HG02943 (cell line): ENCODE data around the gene MGAT1.
"Not testable (repeated sequence)": the region's sequence is repeated elsewhere in the genome, so short reads cannot be mapped to it uniquely, and the experiment has no call there.

ENCODE experiments used
- ATAC-seq: cut with Tn5 transposase; IDR thresholded peaks from one replicate; pipeline ENCODE4 v1.9.1; 2021; ENCODE audit warnings: mild to moderate bottlenecking, low read depth, moderate library complexity; ENCODE audit not compliant: unreplicated experiment

MGAT1 gene

GRCh38 chr5:180807046-180807445 lies 4.4 kb upstream of the MGAT1 start:
- no peak for ATAC-seq

- no peak for ATAC-seq
These were observed 3.9 kb upstream of the MGAT1 start for GRCh38 chr5:180806351-180807011.

GRCh38 chr5:180804129-180804618 lies 1.6 kb upstream of the MGAT1 start:
- peak; percentile 0 for ATAC-seq

- ATAC-seq = peak; percentile 54
These were observed 849 bp upstream of the MGAT1 start for GRCh38 chr5:180803181-180804128.

GRCh38 chr5:180801596-180802324 lies 846 bp downstream of the MGAT1 start:
- no peak for ATAC-seq

GRCh38 chr5:180799902-180800801 lies 2.5 kb downstream of the MGAT1 start:
- no peak for ATAC-seq

GRCh38 chr5:180799194-180799593 lies 3.4 kb downstream of the MGAT1 start:
- ATAC-seq = no peak

GRCh38 chr5:180798193-180798592 lies 4.4 kb downstream of the MGAT1 start:
- no peak for ATAC-seq

- ATAC-seq = no peak
These were observed 5.1 kb downstream of the MGAT1 start for GRCh38 chr5:180797256-180798192.

- ATAC-seq = no peak
These were observed 6.8 kb downstream of the MGAT1 start for GRCh38 chr5:180795771-180796313.

- no peak for ATAC-seq
These were observed 9.7 kb downstream of the MGAT1 start for GRCh38 chr5:180792965-180793287.

GRCh38 chr5:180792287-180792964 lies 10.2 kb downstream of the MGAT1 start:
- ATAC-seq = no peak

- ATAC-seq = no peak
These were observed 10.9 kb downstream of the MGAT1 start for GRCh38 chr5:180791611-180792213.

GRCh38 chr5:180790524-180790923 lies 12.1 kb downstream of the MGAT1 start:
- no peak for ATAC-seq

GRCh38 chr5:180790020-180790419 lies 12.6 kb downstream of the MGAT1 start:
- ATAC-seq = no peak

- ATAC-seq = not testable (repeated sequence)
These were observed 13.8 kb downstream of the MGAT1 start for GRCh38 chr5:180788651-180789410.
